ENCODE results near the gene TANC1.

DNA sequence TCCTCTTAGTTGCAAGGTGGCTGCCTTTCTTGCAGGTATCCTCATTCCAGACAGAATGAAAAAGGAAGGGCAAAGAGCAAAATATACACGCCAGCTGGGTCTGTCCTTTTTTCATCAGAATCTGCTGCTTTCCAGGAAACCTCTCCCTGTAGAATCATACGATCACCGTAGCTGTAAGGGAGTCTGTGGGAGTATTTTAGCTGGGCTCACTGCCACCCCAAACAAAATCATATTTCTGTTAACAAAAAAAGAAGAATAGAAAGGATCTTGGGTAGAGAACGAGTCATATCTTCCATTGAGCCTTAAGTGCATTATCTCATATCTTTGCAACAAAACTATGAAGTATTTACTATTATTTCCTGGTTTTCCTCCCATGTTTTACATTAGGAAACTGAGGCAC lies 15.0 kb upstream of the TANC1 start:
- TF ChIP-seq SIN3A (IDR thresholded peaks at IDR 0.05; ENCODE audit: borderline replicate concordance, insufficient read depth, low read length), result no peak
- TF ChIP-seq TAF1 (IDR thresholded peaks at IDR 0.05; ENCODE audit: borderline replicate concordance, insufficient read depth, low read length), result no peak
- no peak for TF ChIP-seq POLR2AphosphoS5 (IDR thresholded peaks at IDR 0.05; ENCODE audit: low read depth, low read length)
- TF ChIP-seq, protein P1, sequence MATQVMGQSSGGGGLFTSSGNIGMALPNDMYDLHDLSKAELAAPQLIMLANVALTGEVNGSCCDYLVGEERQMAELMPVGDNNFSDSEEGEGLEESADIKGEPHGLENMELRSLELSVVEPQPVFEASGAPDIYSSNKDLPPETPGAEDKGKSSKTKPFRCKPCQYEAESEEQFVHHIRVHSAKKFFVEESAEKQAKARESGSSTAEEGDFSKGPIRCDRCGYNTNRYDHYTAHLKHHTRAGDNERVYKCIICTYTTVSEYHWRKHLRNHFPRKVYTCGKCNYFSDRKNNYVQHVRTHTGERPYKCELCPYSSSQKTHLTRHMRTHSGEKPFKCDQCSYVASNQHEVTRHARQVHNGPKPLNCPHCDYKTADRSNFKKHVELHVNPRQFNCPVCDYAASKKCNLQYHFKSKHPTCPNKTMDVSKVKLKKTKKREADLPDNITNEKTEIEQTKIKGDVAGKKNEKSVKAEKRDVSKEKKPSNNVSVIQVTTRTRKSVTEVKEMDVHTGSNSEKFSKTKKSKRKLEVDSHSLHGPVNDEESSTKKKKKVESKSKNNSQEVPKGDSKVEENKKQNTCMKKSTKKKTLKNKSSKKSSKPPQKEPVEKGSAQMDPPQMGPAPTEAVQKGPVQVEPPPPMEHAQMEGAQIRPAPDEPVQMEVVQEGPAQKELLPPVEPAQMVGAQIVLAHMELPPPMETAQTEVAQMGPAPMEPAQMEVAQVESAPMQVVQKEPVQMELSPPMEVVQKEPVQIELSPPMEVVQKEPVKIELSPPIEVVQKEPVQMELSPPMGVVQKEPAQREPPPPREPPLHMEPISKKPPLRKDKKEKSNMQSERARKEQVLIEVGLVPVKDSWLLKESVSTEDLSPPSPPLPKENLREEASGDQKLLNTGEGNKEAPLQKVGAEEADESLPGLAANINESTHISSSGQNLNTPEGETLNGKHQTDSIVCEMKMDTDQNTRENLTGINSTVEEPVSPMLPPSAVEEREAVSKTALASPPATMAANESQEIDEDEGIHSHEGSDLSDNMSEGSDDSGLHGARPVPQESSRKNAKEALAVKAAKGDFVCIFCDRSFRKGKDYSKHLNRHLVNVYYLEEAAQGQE (IDR thresholded peaks at IDR 0.05; ENCODE audit: insufficient read depth in 1 of 2, low read depth in 2 of 2, low read length in 2 of 2), result no peak
- no peak for TF ChIP-seq FOXP2 (optimal IDR thresholded peaks at IDR 0.05; ENCODE audit: borderline replicate concordance, extremely low read depth, extremely low read length, insufficient read depth)

Measured in PFSK-1 (cell line).